Immature natural killer cell (primary cell): ENCODE results near the gene SPEF1. TPM values are rescaled to one million over a fixed set of nuclear protein-coding genes. Genes with fewer than 3 reads are reported as not detected.

ENCODE experiments used
- DNase-seq, 3 donors: peaks; one replicate each; pipeline ENCODE4 v3.0.0; 2022; ENCODE audit warnings: mixed read lengths in 1 of 3
- H3K27ac Mint-ChIP-seq, 6 donors: one replicate each; pipeline ENCODE4 v1.8.0; 2020; ENCODE audit warnings: mixed read lengths in 6 of 6, mild to moderate bottlenecking in 5 of 6, inconsistent platforms in 4 of 6, moderate library complexity in 3 of 6
- H3K27me3 Mint-ChIP-seq, 3 donors: one replicate each; pipeline ENCODE4 v1.8.0; 2020 to 2021; ENCODE audit warnings: low read depth in 3 of 3, mild to moderate bottlenecking in 3 of 3, mixed read lengths in 3 of 3, moderate library complexity in 3 of 3, inconsistent platforms in 1 of 3
- H3K36me3 Mint-ChIP-seq, 3 donors: one replicate each; pipeline ENCODE4 v1.8.0; 2020; ENCODE audit warnings: mixed read lengths in 3 of 3, inconsistent platforms in 2 of 3, mild to moderate bottlenecking in 2 of 3
- H3K4me1 Mint-ChIP-seq, 2 donors: one replicate each; pipeline ENCODE4 v1.8.0; 2020; ENCODE audit warnings: inconsistent platforms in 2 of 2, mild to moderate bottlenecking in 2 of 2, mixed read lengths in 2 of 2, moderate library complexity in 1 of 2
- H3K4me3 Mint-ChIP-seq, 5 donors: one replicate each; pipeline ENCODE4 v1.8.0; 2020; ENCODE audit warnings: mild to moderate bottlenecking in 5 of 5, mixed read lengths in 5 of 5, inconsistent platforms in 3 of 5, moderate library complexity in 3 of 5
- H3K9me3 Mint-ChIP-seq, 6 donors: one replicate each; pipeline ENCODE4 v1.8.0; 2020; ENCODE audit warnings: mild to moderate bottlenecking in 6 of 6, mixed read lengths in 6 of 6, inconsistent platforms in 4 of 6, moderate library complexity in 3 of 6
- polyA plus RNA-seq, 3 donors: library from polyadenylated mRNA; unstranded; fragments of 300-500 nt; fragmentation: Illumina TruSeq; gene quantifications; one replicate each; pipeline ENCODE4 v1.2.3, GENCODE V29; 2021

The SPEF1 gene
- polyA plus RNA-seq, 3 donors from 2014 or later: not detected

- Mint-ChIP-seq H3K4me3 (peak overlapping the region in 4 of 5 donors; percentile 4 to 38 (median 30)), H3K27ac (no peak overlapping the region)
These were observed 15.9 kb downstream of the SPEF1 start for GRCh38 chr20:3765171-3765882.

GRCh38 chr20:3764659-3765058, 16.6 kb downstream of the SPEF1 start:
- DNase-seq: no peak
- H3K4me3 Mint-ChIP-seq: no peak overlapping the region
- no peaks in the 10 kb centered on the region for H3K36me3 Mint-ChIP-seq
- peaks cover 4 to 10% (median 7%) of the 10 kb centered on the region in 3 donors for H3K27me3 Mint-ChIP-seq
- H3K4me1 Mint-ChIP-seq: peaks cover 10 to 11% of the 10 kb centered on the region in 2 donors
- no peaks in the 10 kb centered on the region for H3K9me3 Mint-ChIP-seq
- H3K27ac Mint-ChIP-seq: no peak overlapping the region

More at GRCh38 chr20:3765171-3765882, 15.9 kb downstream of the SPEF1 start:
- DNase-seq: no peak
- Mint-ChIP-seq H3K27me3 (peaks cover 4 to 10% (median 7%) of the 10 kb centered on the region in 3 donors), H3K9me3 (no peaks in the 10 kb centered on the region), H3K4me1 (peaks cover 10 to 11% of the 10 kb centered on the region in 2 donors), H3K36me3 (no peaks in the 10 kb centered on the region)

GRCh38 chr20:3763671-3764601, 17.3 kb downstream of the SPEF1 start:
- Mint-ChIP-seq H3K4me3 (no peak overlapping the region), H3K27me3 (peaks cover 4 to 10% (median 5%) of the 10 kb centered on the region in 3 donors), H3K9me3 (no peaks in the 10 kb centered on the region), H3K36me3 (no peaks in the 10 kb centered on the region), H3K4me1 (peaks cover 5 to 8% of the 10 kb centered on the region in 2 donors), H3K27ac (no peak overlapping the region)
- no peak for DNase-seq

- Mint-ChIP-seq H3K4me3 (no peak overlapping the region), H3K27me3 (peaks cover 0 to 1% (median 0%) of the 10 kb centered on the region in 3 donors), H3K4me1 (no peaks in the 10 kb centered on the region), H3K27ac (no peak overlapping the region), H3K9me3 (no peaks in the 10 kb centered on the region), H3K36me3 (peaks cover 0 to 13% (median 11%) of the 10 kb centered on the region in 3 donors)
- no peak for DNase-seq
These were observed 20.4 kb downstream of the SPEF1 start for GRCh38 chr20:3760655-3761348.

- H3K36me3 Mint-ChIP-seq: peaks cover 0 to 13% (median 11%) of the 10 kb centered on the region in 3 donors
- H3K27me3 Mint-ChIP-seq: peaks cover 0 to 1% (median 0%) of the 10 kb centered on the region in 3 donors
- H3K27ac Mint-ChIP-seq: peak overlapping the region in 1 of 6 donors; percentile 52
- no peak overlapping the region for H3K4me3 Mint-ChIP-seq
- H3K4me1 Mint-ChIP-seq: no peaks in the 10 kb centered on the region
- DNase-seq: no peak
- H3K9me3 Mint-ChIP-seq: no peaks in the 10 kb centered on the region
These were observed 21.4 kb downstream of the SPEF1 start for GRCh38 chr20:3759884-3760283.

- no peaks in the 10 kb centered on the region for H3K9me3 Mint-ChIP-seq
- no peak for DNase-seq
- H3K27me3 Mint-ChIP-seq: no peaks in the 10 kb centered on the region
- peaks cover 0 to 14% (median 13%) of the 10 kb centered on the region in 3 donors for H3K36me3 Mint-ChIP-seq
- no peak overlapping the region for H3K4me3 Mint-ChIP-seq
- no peaks in the 10 kb centered on the region for H3K4me1 Mint-ChIP-seq
- H3K27ac Mint-ChIP-seq: peak overlapping the region in 1 of 6 donors; percentile 52
These were observed 21.9 kb downstream of the SPEF1 start for GRCh38 chr20:3759316-3759823.

- Mint-ChIP-seq H3K9me3 (no peaks in the 10 kb centered on the region), H3K36me3 (peaks cover 0 to 14% (median 13%) of the 10 kb centered on the region in 3 donors), H3K27ac (no peak overlapping the region), H3K4me1 (no peaks in the 10 kb centered on the region), H3K27me3 (no peaks in the 10 kb centered on the region), H3K4me3 (no peak overlapping the region)
- no peak for DNase-seq
These were observed 22.7 kb downstream of the SPEF1 start for GRCh38 chr20:3758566-3758965.

- H3K9me3 Mint-ChIP-seq: no peaks in the 10 kb centered on the region
- peaks cover 3 to 4% of the 10 kb centered on the region in 2 donors for H3K4me1 Mint-ChIP-seq
- H3K27me3 Mint-ChIP-seq: peaks cover 0 to 4% (median 0%) of the 10 kb centered on the region in 3 donors
- no peak for DNase-seq
- H3K36me3 Mint-ChIP-seq: peaks cover 0 to 14% (median 13%) of the 10 kb centered on the region in 3 donors
- H3K27ac Mint-ChIP-seq: no peak overlapping the region
- no peak overlapping the region for H3K4me3 Mint-ChIP-seq
These were observed 24.0 kb downstream of the SPEF1 start for GRCh38 chr20:3757268-3757667.

GRCh38 chr20:3755814-3756480, 25.3 kb downstream of the SPEF1 start:
- Mint-ChIP-seq H3K9me3 (no peaks in the 10 kb centered on the region), H3K27me3 (peaks cover 0 to 4% (median 0%) of the 10 kb centered on the region in 3 donors)

GRCh38 chr20:3755269-3755668, 26.0 kb downstream of the SPEF1 start:
- Mint-ChIP-seq H3K9me3 (no peaks in the 10 kb centered on the region), H3K36me3 (peaks cover 0 to 14% (median 13%) of the 10 kb centered on the region in 3 donors), H3K4me1 (peaks cover 9 to 11% of the 10 kb centered on the region in 2 donors), H3K27me3 (peaks cover 0 to 4% (median 0%) of the 10 kb centered on the region in 3 donors), H3K27ac (no peak overlapping the region), H3K4me3 (no peak overlapping the region)
- DNase-seq: no peak

More at GRCh38 chr20:3755814-3756480, 25.3 kb downstream of the SPEF1 start:
- DNase-seq: no peak
- H3K27ac Mint-ChIP-seq: no peak overlapping the region
- H3K4me3 Mint-ChIP-seq: no peak overlapping the region
- H3K36me3 Mint-ChIP-seq: peaks cover 0 to 14% (median 13%) of the 10 kb centered on the region in 3 donors
- H3K4me1 Mint-ChIP-seq: peaks cover 6 to 7% of the 10 kb centered on the region in 2 donors

GRCh38 chr20:3754276-3754630, 27.0 kb downstream of the SPEF1 start:
- peaks cover 0 to 4% (median 0%) of the 10 kb centered on the region in 3 donors for H3K27me3 Mint-ChIP-seq
- H3K4me3 Mint-ChIP-seq: no peak overlapping the region
- DNase-seq: no peak
- H3K36me3 Mint-ChIP-seq: peaks cover 0 to 14% (median 13%) of the 10 kb centered on the region in 3 donors
- H3K27ac Mint-ChIP-seq: no peak overlapping the region
- no peaks in the 10 kb centered on the region for H3K9me3 Mint-ChIP-seq
- peaks cover 9 to 11% of the 10 kb centered on the region in 2 donors for H3K4me1 Mint-ChIP-seq

- no peak for DNase-seq
- H3K36me3 Mint-ChIP-seq: peaks cover 0 to 14% (median 13%) of the 10 kb centered on the region in 3 donors
- H3K27ac Mint-ChIP-seq: no peak overlapping the region
- no peak overlapping the region for H3K4me3 Mint-ChIP-seq
- no peaks in the 10 kb centered on the region for H3K9me3 Mint-ChIP-seq
- H3K27me3 Mint-ChIP-seq: peaks cover 0 to 4% (median 0%) of the 10 kb centered on the region in 3 donors
- peaks cover 9 to 11% of the 10 kb centered on the region in 2 donors for H3K4me1 Mint-ChIP-seq
These were observed 27.6 kb downstream of the SPEF1 start for GRCh38 chr20:3753501-3754275.
